Measurements from ENCODE around the gene ZNF668. TPM values are rescaled to one million over a fixed set of nuclear protein-coding genes. Genes with fewer than 3 reads are reported as not detected.

ZNF668 gene
- total and polyA plus RNA-seq, 2 donors: 4.3 to 7.1 TPM

DNA sequence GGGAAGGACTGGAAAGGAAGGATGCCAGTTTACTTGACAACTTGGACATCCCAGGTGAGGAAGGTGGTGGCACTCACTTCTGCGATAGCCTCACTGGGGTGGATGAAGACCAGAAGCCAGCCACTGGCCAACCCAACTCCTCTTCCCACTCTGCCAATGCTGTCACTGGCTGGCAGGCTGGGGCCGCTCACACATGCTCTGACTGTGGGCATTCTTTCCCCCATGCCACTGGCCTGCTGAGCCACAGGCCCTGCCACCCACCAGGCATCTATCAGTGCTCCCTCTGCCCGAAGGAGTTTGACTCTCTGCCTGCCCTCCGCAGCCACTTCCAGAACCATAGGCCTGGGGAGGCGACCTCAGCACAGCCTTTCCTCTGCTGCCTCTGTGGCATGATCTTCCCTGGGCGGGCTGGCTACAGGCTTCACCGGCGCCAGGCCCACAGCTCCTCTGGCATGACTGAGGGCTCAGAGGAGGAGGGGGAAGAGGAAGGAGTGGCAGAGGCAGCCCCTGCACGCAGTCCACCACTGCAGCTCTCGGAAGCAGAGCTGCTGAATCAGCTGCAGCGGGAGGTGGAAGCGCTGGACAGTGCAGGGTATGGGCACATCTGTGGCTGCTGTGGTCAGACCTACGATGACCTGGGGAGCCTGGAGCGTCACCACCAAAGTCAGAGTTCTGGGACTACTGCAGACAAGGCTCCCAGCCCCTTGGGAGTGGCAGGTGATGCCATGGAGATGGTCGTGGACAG is 4.7 kb upstream of the ZNF668 start:
- DNase-seq (ENCODE audit: low read depth in 6 of 9, low spot score in 9 of 9): no peak
- 98% methylated on average over 15 of the region's 15 CpGs for WGBS
- no peak overlapping the region for H3K27ac ChIP-seq (ENCODE audit: low read depth in 1 of 2, low read length in 1 of 2)
- no peaks in the 10 kb centered on the region for H3K9me3 ChIP-seq (ENCODE audit: control insufficient read depth in 2 of 2, insufficient read depth in 1 of 2, low read length in 1 of 2)
- H3K36me3 ChIP-seq (ENCODE audit: control insufficient read depth in 2 of 2, insufficient read depth in 2 of 2, low read length in 1 of 2): peaks cover 65 to 70% of the 10 kb centered on the region in 2 donors
- H3K4me1 ChIP-seq (ENCODE audit: control insufficient read depth in 2 of 2, insufficient read depth in 2 of 2, low read length in 2 of 2): peaks cover 4 to 5% of the 10 kb centered on the region in 2 donors
- H3K27me3 ChIP-seq (ENCODE audit: control insufficient read depth in 2 of 2, insufficient read depth in 1 of 2, low read length in 1 of 2): no peaks in the 10 kb centered on the region
- H3K4me3 ChIP-seq (ENCODE audit: low read length in 2 of 2): no peak overlapping the region

DNA sequence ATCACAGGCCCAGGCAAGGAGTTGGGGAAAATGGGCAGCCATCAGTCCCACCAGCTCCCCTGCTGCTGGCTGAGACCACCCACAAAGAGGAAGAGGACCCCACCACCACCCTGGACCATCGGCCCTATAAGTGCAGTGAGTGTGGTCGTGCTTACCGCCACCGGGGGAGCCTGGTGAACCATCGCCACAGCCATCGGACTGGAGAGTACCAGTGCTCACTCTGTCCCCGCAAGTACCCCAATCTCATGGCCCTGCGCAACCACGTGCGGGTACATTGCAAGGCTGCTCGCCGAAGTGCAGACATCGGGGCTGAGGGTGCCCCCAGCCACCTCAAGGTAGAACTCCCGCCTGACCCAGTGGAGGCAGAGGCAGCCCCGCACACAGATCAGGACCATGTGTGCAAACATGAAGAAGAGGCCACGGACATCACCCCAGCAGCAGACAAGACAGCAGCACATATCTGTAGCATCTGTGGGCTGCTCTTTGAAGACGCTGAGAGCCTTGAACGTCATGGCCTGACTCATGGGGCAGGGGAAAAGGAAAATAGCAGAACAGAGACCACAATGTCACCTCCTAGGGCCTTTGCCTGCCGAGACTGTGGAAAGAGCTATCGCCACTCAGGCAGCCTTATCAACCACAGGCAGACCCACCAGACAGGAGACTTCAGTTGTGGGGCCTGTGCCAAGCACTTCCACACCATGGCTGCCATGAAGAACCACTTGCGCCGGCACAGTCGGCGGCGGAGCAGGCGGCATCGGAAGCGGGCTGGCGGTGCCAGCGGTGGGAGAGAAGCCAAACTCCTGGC is 3.8 kb upstream of the ZNF668 start:
- Histone ChIP-seq H3K9me3 (ENCODE audit: control insufficient read depth in 2 of 2, insufficient read depth in 1 of 2, low read length in 1 of 2) (no peaks in the 10 kb centered on the region), H3K27ac (ENCODE audit: low read depth in 1 of 2, low read length in 1 of 2) (no peak overlapping the region), H3K4me1 (ENCODE audit: control insufficient read depth in 2 of 2, insufficient read depth in 2 of 2, low read length in 2 of 2) (peaks cover 4 to 5% of the 10 kb centered on the region in 2 donors), H3K36me3 (ENCODE audit: control insufficient read depth in 2 of 2, insufficient read depth in 2 of 2, low read length in 1 of 2) (peaks cover 63 to 65% of the 10 kb centered on the region in 2 donors), H3K27me3 (ENCODE audit: control insufficient read depth in 2 of 2, insufficient read depth in 1 of 2, low read length in 1 of 2) (no peaks in the 10 kb centered on the region), H3K4me3 (ENCODE audit: low read length in 2 of 2) (no peak overlapping the region)
- DNase-seq (ENCODE audit: low read depth in 6 of 9, low spot score in 9 of 9): no peak
- WGBS: 98% methylated on average over 30 of the region's 30 CpGs

DNA sequence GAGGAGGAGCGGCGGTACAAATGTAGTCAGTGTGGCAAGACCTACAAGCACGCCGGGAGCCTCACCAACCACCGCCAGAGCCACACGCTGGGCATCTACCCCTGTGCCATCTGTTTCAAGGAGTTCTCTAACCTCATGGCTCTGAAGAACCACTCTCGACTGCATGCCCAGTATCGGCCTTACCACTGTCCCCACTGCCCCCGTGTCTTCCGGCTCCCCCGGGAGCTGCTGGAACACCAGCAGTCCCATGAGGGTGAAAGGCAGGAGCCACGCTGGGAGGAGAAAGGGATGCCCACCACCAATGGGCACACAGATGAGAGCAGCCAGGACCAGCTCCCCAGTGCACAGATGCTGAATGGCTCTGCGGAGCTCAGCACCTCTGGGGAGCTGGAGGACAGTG is 3.0 kb upstream of the ZNF668 start:
- H3K27me3 ChIP-seq (ENCODE audit: control insufficient read depth in 2 of 2, insufficient read depth in 1 of 2, low read length in 1 of 2): no peaks in the 10 kb centered on the region
- H3K27ac ChIP-seq (ENCODE audit: low read depth in 1 of 2, low read length in 1 of 2): no peak overlapping the region
- DNase-seq (ENCODE audit: low read depth in 6 of 9, low spot score in 9 of 9): no peak
- over 99% methylated on average over 13 of the region's 13 CpGs for WGBS
- peaks cover 9 to 10% of the 10 kb centered on the region in 2 donors for H3K4me1 ChIP-seq (ENCODE audit: control insufficient read depth in 2 of 2, insufficient read depth in 2 of 2, low read length in 2 of 2)
- no peak overlapping the region for H3K4me3 ChIP-seq (ENCODE audit: low read length in 2 of 2)
- peaks cover 57 to 62% of the 10 kb centered on the region in 2 donors for H3K36me3 ChIP-seq (ENCODE audit: control insufficient read depth in 2 of 2, insufficient read depth in 2 of 2, low read length in 1 of 2)
- no peaks in the 10 kb centered on the region for H3K9me3 ChIP-seq (ENCODE audit: control insufficient read depth in 2 of 2, insufficient read depth in 1 of 2, low read length in 1 of 2)

DNA sequence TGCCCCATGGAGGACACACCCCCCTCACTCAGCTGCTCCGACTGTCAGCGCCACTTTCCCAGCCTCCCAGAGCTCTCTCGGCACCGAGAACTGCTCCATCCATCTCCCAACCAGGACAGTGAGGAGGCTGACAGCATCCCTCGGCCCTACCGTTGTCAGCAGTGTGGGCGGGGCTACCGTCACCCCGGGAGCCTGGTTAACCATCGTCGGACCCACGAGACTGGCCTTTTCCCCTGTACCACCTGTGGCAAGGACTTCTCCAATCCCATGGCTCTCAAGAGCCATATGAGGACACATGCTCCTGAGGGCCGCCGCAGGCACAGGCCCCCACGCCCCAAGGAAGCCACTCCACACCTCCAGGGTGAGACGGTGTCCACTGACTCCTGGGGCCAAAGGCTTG is 2.3 kb upstream of the ZNF668 start:
- peaks cover 13 to 15% of the 10 kb centered on the region in 2 donors for H3K4me1 ChIP-seq (ENCODE audit: control insufficient read depth in 2 of 2, insufficient read depth in 2 of 2, low read length in 2 of 2)
- H3K9me3 ChIP-seq (ENCODE audit: control insufficient read depth in 2 of 2, insufficient read depth in 1 of 2, low read length in 1 of 2): no peaks in the 10 kb centered on the region
- WGBS: 95% methylated on average over 16 of the region's 16 CpGs
- H3K36me3 ChIP-seq (ENCODE audit: control insufficient read depth in 2 of 2, insufficient read depth in 2 of 2, low read length in 1 of 2): peaks cover 50 to 55% of the 10 kb centered on the region in 2 donors
- no peak overlapping the region for H3K27ac ChIP-seq (ENCODE audit: low read depth in 1 of 2, low read length in 1 of 2)
- no peaks in the 10 kb centered on the region for H3K27me3 ChIP-seq (ENCODE audit: control insufficient read depth in 2 of 2, insufficient read depth in 1 of 2, low read length in 1 of 2)
- no peak for DNase-seq (ENCODE audit: low read depth in 6 of 9, low spot score in 9 of 9)
- no peak overlapping the region for H3K4me3 ChIP-seq (ENCODE audit: low read length in 2 of 2)

DNA sequence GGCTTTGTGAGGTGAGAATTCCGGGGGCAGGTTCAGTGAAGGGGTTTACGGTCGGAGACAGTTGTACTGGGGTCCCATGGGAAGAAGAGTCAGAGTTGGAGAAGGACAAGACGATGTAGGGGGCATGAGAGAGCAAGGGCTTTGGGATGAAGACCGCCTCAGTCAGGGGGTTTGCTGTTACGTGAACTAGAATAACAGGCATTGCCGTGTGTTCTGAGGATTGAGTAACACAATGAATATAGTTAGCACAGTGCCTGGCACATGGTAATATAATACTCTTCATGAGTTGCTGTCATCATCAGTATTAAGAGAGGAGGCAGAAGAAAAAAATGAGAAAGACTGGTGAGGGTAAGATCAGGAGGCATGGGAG is 759 bp upstream of the ZNF668 start:
- DNase-seq (ENCODE audit: low read depth in 6 of 9, low spot score in 9 of 9): no peak
- no peaks in the 10 kb centered on the region for H3K9me3 ChIP-seq (ENCODE audit: control insufficient read depth in 2 of 2, insufficient read depth in 1 of 2, low read length in 1 of 2)
- peak overlapping the region; percentile 89 to 100 for H3K4me3 ChIP-seq (ENCODE audit: low read length in 2 of 2)
- H3K27ac ChIP-seq (ENCODE audit: low read depth in 1 of 2, low read length in 1 of 2): peak overlapping the region; percentile 95 to 99
- H3K27me3 ChIP-seq (ENCODE audit: control insufficient read depth in 2 of 2, insufficient read depth in 1 of 2, low read length in 1 of 2): no peaks in the 10 kb centered on the region
- WGBS: 2% methylated on average over 7 of the region's 7 CpGs
- peaks cover 35 to 39% of the 10 kb centered on the region in 2 donors for H3K36me3 ChIP-seq (ENCODE audit: control insufficient read depth in 2 of 2, insufficient read depth in 2 of 2, low read length in 1 of 2)
- H3K4me1 ChIP-seq (ENCODE audit: control insufficient read depth in 2 of 2, insufficient read depth in 2 of 2, low read length in 2 of 2): peaks cover 13 to 15% of the 10 kb centered on the region in 2 donors

DNA sequence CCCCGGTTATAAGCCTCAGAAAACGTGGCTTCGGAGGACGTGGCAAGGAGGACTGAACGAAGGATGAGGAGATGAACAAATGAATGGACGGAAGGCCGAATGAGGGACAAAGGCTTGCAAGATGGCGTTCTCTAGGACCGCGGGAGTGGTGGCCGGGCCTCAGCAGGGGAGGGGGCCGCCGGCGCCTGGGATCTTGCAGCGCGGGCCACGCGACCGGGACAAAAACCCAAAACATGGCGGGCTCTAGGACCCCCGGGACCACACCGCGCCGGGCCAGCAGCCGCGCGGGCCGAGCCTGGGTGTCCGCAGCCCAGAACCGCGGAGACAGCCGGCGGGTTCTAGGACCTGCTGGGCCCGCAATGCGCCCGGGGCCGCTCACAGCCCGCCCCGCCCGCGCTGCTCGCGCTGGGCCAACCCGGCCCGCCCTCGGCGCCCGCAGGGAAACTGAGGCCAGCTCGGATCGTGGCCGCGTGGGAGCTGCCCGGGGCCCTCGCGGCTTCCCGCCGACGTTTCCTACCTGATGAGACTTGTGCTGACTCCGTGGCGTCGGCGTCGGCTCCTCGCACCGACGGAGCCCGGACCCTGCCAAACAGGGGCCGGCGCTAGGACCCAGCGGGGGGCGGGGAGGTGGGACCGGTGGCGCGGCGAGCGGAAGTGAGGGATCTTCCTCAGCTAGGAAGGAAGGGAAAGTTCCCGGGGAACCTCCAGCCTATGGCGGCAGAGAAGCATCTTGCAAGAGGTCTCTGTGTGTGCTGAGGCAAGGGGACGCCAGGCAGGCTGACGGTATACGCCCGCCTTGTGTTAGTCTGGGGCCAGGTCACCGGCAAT is 684 bp downstream of the ZNF668 start:
- peak overlapping the region; percentile 98 to 99 for H3K27ac ChIP-seq (ENCODE audit: low read depth in 1 of 2, low read length in 1 of 2)
- H3K4me1 ChIP-seq (ENCODE audit: control insufficient read depth in 2 of 2, insufficient read depth in 2 of 2, low read length in 2 of 2): peaks cover 13 to 15% of the 10 kb centered on the region in 2 donors
- H3K4me3 ChIP-seq (ENCODE audit: low read length in 2 of 2): peak overlapping the region; percentile 89 to 100
- peak; percentile 75 to 96 (median 90) for DNase-seq (ENCODE audit: low read depth in 6 of 9, low spot score in 9 of 9)
- H3K27me3 ChIP-seq (ENCODE audit: control insufficient read depth in 2 of 2, insufficient read depth in 1 of 2, low read length in 1 of 2): no peaks in the 10 kb centered on the region
- under 1% methylated on average over 83 of the region's 83 CpGs for WGBS
- H3K9me3 ChIP-seq (ENCODE audit: control insufficient read depth in 2 of 2, insufficient read depth in 1 of 2, low read length in 1 of 2): no peaks in the 10 kb centered on the region
- peaks cover 21 to 25% of the 10 kb centered on the region in 2 donors for H3K36me3 ChIP-seq (ENCODE audit: control insufficient read depth in 2 of 2, insufficient read depth in 2 of 2, low read length in 1 of 2)

DNA sequence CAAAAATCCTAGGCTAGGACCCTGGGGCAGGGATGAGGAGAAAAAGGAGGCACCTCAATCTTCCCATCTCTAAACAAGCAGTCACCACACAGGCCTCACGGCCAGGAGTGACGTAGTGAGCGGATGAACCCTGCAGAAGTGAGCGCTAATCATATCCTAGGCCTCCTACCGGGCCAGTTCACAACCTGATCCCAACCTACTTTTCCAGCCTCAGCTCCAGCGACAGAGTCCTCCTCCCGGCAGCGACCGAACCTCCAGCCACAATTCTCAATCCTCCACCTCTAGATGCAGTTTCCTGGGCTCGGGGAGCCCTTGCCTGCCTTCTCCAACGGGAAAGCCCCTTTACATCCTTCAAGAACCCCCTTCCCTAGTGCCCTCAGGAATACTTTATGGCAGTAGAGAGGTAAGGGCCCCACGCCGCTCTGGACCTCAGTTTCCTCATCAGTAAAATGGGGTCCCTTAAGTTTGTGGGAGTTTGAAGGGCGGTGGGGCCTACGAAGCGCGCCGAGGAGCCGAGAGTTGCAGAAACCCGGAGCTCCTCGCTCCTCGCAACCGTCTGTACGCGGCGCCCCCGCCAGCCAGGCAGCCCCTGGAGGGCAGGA is 1.4 kb downstream of the ZNF668 start:
- Histone ChIP-seq H3K4me1 (ENCODE audit: control insufficient read depth in 2 of 2, insufficient read depth in 2 of 2, low read length in 2 of 2) (peaks cover 13 to 15% of the 10 kb centered on the region in 2 donors), H3K4me3 (ENCODE audit: low read length in 2 of 2) (peak overlapping the region; percentile 89 to 100), H3K27ac (ENCODE audit: low read depth in 1 of 2, low read length in 1 of 2) (peak overlapping the region; percentile 98 to 99), H3K36me3 (ENCODE audit: control insufficient read depth in 2 of 2, insufficient read depth in 2 of 2, low read length in 1 of 2) (peaks cover 14 to 18% of the 10 kb centered on the region in 2 donors), H3K9me3 (ENCODE audit: control insufficient read depth in 2 of 2, insufficient read depth in 1 of 2, low read length in 1 of 2) (no peaks in the 10 kb centered on the region), H3K27me3 (ENCODE audit: control insufficient read depth in 2 of 2, insufficient read depth in 1 of 2, low read length in 1 of 2) (no peaks in the 10 kb centered on the region)
- WGBS: 8% methylated on average over 27 of the region's 27 CpGs
- peak in 2 of 9 donors; percentile 20 to 47 for DNase-seq (ENCODE audit: low read depth in 6 of 9, low spot score in 9 of 9)

DNA sequence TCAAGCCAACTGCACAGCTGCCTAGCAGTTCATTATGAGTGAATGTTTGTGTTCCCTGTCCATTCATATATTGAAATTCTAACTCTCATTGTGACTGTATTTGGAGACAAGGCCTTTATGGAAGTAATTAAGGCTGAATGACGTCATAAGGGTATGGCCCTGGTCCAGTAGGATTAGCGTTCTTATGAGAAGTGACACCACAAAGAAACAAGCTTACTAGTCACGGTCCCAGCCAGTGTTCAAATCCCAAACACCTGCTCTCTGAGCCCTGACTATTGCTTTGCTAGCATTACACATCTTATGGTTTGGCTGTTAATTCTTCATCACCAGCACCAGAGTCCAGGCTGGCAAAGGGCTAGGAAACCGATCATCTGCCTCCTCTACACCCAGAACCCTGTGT is 2.2 kb downstream of the ZNF668 start:
- H3K27ac ChIP-seq (ENCODE audit: low read depth in 1 of 2, low read length in 1 of 2): no peak overlapping the region
- H3K27me3 ChIP-seq (ENCODE audit: control insufficient read depth in 2 of 2, insufficient read depth in 1 of 2, low read length in 1 of 2): no peaks in the 10 kb centered on the region
- DNase-seq (ENCODE audit: low read depth in 6 of 9, low spot score in 9 of 9): no peak
- H3K9me3 ChIP-seq (ENCODE audit: control insufficient read depth in 2 of 2, insufficient read depth in 1 of 2, low read length in 1 of 2): no peaks in the 10 kb centered on the region
- WGBS: 78% methylated on average over 4 of the region's 4 CpGs
- peak overlapping the region; percentile 89 to 100 for H3K4me3 ChIP-seq (ENCODE audit: low read length in 2 of 2)
- H3K4me1 ChIP-seq (ENCODE audit: control insufficient read depth in 2 of 2, insufficient read depth in 2 of 2, low read length in 2 of 2): peaks cover 13 to 15% of the 10 kb centered on the region in 2 donors
- H3K36me3 ChIP-seq (ENCODE audit: control insufficient read depth in 2 of 2, insufficient read depth in 2 of 2, low read length in 1 of 2): peaks cover 6 to 10% of the 10 kb centered on the region in 2 donors
